ENCODE data around the gene DHFR. TPM values are rescaled to one million over a fixed set of nuclear protein-coding genes. Genes with fewer than 3 reads are reported as not detected.

Gene DHFR
- total RNA-seq, 1 experiment from 2014 or later: 51.5 TPM

GRCh38 chr5:80591352-80591751 lies 63.4 kb downstream of the DHFR start:
- no peak for TF ChIP-seq SIN3A (IDR thresholded peaks at IDR 0.05; ENCODE audit: borderline replicate concordance, insufficient read depth, low read depth, low read length)
- TF ChIP-seq, protein P1, sequence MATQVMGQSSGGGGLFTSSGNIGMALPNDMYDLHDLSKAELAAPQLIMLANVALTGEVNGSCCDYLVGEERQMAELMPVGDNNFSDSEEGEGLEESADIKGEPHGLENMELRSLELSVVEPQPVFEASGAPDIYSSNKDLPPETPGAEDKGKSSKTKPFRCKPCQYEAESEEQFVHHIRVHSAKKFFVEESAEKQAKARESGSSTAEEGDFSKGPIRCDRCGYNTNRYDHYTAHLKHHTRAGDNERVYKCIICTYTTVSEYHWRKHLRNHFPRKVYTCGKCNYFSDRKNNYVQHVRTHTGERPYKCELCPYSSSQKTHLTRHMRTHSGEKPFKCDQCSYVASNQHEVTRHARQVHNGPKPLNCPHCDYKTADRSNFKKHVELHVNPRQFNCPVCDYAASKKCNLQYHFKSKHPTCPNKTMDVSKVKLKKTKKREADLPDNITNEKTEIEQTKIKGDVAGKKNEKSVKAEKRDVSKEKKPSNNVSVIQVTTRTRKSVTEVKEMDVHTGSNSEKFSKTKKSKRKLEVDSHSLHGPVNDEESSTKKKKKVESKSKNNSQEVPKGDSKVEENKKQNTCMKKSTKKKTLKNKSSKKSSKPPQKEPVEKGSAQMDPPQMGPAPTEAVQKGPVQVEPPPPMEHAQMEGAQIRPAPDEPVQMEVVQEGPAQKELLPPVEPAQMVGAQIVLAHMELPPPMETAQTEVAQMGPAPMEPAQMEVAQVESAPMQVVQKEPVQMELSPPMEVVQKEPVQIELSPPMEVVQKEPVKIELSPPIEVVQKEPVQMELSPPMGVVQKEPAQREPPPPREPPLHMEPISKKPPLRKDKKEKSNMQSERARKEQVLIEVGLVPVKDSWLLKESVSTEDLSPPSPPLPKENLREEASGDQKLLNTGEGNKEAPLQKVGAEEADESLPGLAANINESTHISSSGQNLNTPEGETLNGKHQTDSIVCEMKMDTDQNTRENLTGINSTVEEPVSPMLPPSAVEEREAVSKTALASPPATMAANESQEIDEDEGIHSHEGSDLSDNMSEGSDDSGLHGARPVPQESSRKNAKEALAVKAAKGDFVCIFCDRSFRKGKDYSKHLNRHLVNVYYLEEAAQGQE (IDR thresholded peaks at IDR 0.05; ENCODE audit: insufficient read depth in 1 of 2, low read depth in 2 of 2, low read length in 1 of 2): no peak
- TF ChIP-seq POLR2AphosphoS5 (IDR thresholded peaks at IDR 0.05; ENCODE audit: low read depth, low read length): no peak
- TF ChIP-seq, protein P2, sequence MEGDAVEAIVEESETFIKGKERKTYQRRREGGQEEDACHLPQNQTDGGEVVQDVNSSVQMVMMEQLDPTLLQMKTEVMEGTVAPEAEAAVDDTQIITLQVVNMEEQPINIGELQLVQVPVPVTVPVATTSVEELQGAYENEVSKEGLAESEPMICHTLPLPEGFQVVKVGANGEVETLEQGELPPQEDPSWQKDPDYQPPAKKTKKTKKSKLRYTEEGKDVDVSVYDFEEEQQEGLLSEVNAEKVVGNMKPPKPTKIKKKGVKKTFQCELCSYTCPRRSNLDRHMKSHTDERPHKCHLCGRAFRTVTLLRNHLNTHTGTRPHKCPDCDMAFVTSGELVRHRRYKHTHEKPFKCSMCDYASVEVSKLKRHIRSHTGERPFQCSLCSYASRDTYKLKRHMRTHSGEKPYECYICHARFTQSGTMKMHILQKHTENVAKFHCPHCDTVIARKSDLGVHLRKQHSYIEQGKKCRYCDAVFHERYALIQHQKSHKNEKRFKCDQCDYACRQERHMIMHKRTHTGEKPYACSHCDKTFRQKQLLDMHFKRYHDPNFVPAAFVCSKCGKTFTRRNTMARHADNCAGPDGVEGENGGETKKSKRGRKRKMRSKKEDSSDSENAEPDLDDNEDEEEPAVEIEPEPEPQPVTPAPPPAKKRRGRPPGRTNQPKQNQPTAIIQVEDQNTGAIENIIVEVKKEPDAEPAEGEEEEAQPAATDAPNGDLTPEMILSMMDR (IDR thresholded peaks at IDR 0.05): no peak
- no peak for TF ChIP-seq TCF7L2 (IDR thresholded peaks at IDR 0.05; ENCODE audit: low read depth, low read length)
- DNase-seq (ENCODE audit: low read depth, low spot score) (no peak), ATAC-seq (no peak)
- intact Hi-C loops (cut with micrococcal nuclease; ENCODE audit: unreplicated experiment): no loop called here
- Histone ChIP-seq H3K27me3 (ENCODE audit: control insufficient read depth, insufficient read depth, low read length) (no peaks in the 10 kb centered on the region), H3K27ac (ENCODE audit: low read length) (no peak overlapping the region), H3K4me1 (ENCODE audit: control insufficient read depth, insufficient read depth, low read length) (no peaks in the 10 kb centered on the region), H3K9me3 (ENCODE audit: control insufficient read depth, insufficient read depth, low read depth, low read length) (no peaks in the 10 kb centered on the region), H3K4me3 (ENCODE audit: low read depth in 2 of 2, low read length in 2 of 2) (no peak overlapping the region), H3K36me3 (ENCODE audit: control insufficient read depth, insufficient read depth, low read length) (no peaks in the 10 kb centered on the region)
- no TSS peak for BruUV-seq (replicated peaks)
- CTCF ChIA-PET: no interaction called here
- POLR2A ChIA-PET: no interaction called here
- in situ Hi-C loops (cut with HindIII; ENCODE audit: low pct_unique_long_range_greater_than_20kb, low sequenced_read_pairs): no loop called here

GRCh38 chr5:80590766-80591165 lies 64.0 kb downstream of the DHFR start:
- no peaks in the 10 kb centered on the region for H3K36me3 ChIP-seq (ENCODE audit: control insufficient read depth, insufficient read depth, low read length)
- no peaks in the 10 kb centered on the region for H3K27me3 ChIP-seq (ENCODE audit: control insufficient read depth, insufficient read depth, low read length)
- TF ChIP-seq, protein P1 (IDR thresholded peaks at IDR 0.05; ENCODE audit: insufficient read depth in 1 of 2, low read depth in 2 of 2, low read length in 1 of 2): no peak
- TF ChIP-seq, protein P2 (IDR thresholded peaks at IDR 0.05): no peak
- TF ChIP-seq TCF7L2 (IDR thresholded peaks at IDR 0.05; ENCODE audit: low read depth, low read length): no peak
- TF ChIP-seq SIN3A (IDR thresholded peaks at IDR 0.05; ENCODE audit: borderline replicate concordance, insufficient read depth, low read depth, low read length): no peak
- no peak for TF ChIP-seq POLR2AphosphoS5 (IDR thresholded peaks at IDR 0.05; ENCODE audit: low read depth, low read length)
- H3K4me3 ChIP-seq (ENCODE audit: low read depth in 2 of 2, low read length in 2 of 2): no peak overlapping the region
- no peaks in the 10 kb centered on the region for H3K9me3 ChIP-seq (ENCODE audit: control insufficient read depth, insufficient read depth, low read depth, low read length)
- no peaks in the 10 kb centered on the region for H3K4me1 ChIP-seq (ENCODE audit: control insufficient read depth, insufficient read depth, low read length)
- BruUV-seq (replicated peaks): no TSS peak
- no peak overlapping the region for H3K27ac ChIP-seq (ENCODE audit: low read length)
- CTCF ChIA-PET: no interaction called here
- ATAC-seq (no peak), DNase-seq (ENCODE audit: low read depth, low spot score) (no peak)
- in situ Hi-C loops (cut with HindIII; ENCODE audit: low pct_unique_long_range_greater_than_20kb, low sequenced_read_pairs): no loop called here
- intact Hi-C loops (cut with micrococcal nuclease; ENCODE audit: unreplicated experiment): no loop called here
- POLR2A ChIA-PET: no interaction called here

Data from Panc1 (cell line).